ENCODE measurements around the gene TSC22D1. TPM values are rescaled to one million over a fixed set of nuclear protein-coding genes. Genes with fewer than 3 reads are reported as not detected.
A peak's percentile ranks its signal among the peaks of the same experiment; 100 is the strongest.

The TSC22D1 gene
- total RNA-seq, 1 experiment from 2014 or later: 194 TPM

DNA sequence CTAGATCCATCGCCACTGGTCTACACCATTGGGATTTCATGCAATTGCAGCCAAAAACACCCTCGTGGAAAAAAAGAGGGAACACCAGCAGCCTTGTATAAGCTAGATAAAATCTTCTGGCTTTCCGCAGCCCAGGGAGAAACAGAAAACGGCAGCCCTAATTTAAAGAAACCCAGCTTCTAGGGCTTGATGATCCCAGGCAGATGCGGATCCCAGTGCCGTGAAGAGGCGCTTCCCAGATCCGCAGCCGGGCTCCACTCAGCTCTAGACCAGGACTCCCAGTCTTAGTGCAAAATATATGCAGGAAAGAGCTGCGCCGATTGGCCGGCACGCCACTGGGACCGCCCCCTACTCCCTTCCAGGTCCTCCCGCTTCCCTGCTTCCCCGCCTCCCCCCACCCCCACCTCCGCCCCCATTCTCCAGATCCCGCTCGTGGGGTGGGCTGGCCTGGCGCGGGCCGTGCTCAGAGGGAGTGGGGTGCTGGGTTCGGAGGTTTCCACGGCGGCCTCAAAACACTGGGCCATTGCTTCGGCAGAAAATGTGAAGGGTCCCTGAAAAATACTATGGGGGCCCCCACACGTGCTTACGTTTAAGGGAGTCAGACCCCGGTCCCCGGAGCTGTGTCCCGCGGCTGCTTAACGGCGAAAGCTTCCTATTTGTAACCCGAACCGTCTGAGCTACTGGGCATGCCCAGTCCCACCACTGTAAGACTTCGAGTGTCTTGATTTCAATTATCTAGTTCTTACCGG lies 139.4 kb downstream of the TSC22D1 start:
- no peak for TF ChIP-seq EZH2phosphoT487 (IDR thresholded peaks at IDR 0.05; ENCODE audit: borderline replicate concordance, low read length)
- TF ChIP-seq EZH2 (IDR thresholded peaks at IDR 0.05; ENCODE audit: low read length, unreplicated experiment): no peak
- Histone ChIP-seq H3K9me3 (ENCODE audit: low read length) (no peaks in the 10 kb centered on the region), H3K9ac (ENCODE audit: low read length) (peak overlapping the region; percentile 100), H3K27ac (ENCODE audit: low read length) (peak overlapping the region; percentile 90), H3K36me3 (ENCODE audit: low read depth, low read length) (peaks cover 30% of the 10 kb centered on the region), H4K20me1 (ENCODE audit: low read length) (peaks cover 29% of the 10 kb centered on the region), H3K9me2 (replicated peaks; ENCODE audit: low read length) (no peaks in the 10 kb centered on the region), H3K4me2 (ENCODE audit: low read length) (peak overlapping the region; percentile 85), H3K4me3 (ENCODE audit: low read length) (peak overlapping the region; percentile 100), H3K4me1 (ENCODE audit: insufficient read depth, low read length) (peaks cover 22% of the 10 kb centered on the region), H3K27me3 (ENCODE audit: low read length) (no peaks in the 10 kb centered on the region), H2AFZ (ENCODE audit: low read length) (0 out of 2 replicates have a peak overlapping the region, but pooled peaks have one; percentile 54), H3K79me2 (ENCODE audit: low read length) (peaks cover 37% of the 10 kb centered on the region), H3F3A (ENCODE audit: low read length, unreplicated experiment) (no peaks in the 10 kb centered on the region)
- intact Hi-C loops (cut with micrococcal nuclease): loop anchor here (1.0 kb wide), 2 partner anchors 386 to 528 kb away; no protein-coding TSS in a partner anchor
- BruUV-seq (replicated peaks): no TSS peak
- ChIA-PET CTCF (interaction anchor here (0.6 to 1.3 kb wide), 6 partner anchors 72 to 532 kb away, joined by 3 to 7 read pairs (median 5); no protein-coding TSS in a partner anchor), POLR2A (ENCODE audit: unreplicated experiment) (interaction anchor here (0.5 to 1.5 kb wide), 29 partner anchors 21 to 529 kb away, joined by 3 to 20 read pairs (median 4); no protein-coding TSS in a partner anchor)
- ATAC-seq (peak; percentile 80), DNase-seq (peak; percentile 85)

- Histone ChIP-seq H3F3A (ENCODE audit: low read length, unreplicated experiment) (no peaks in the 10 kb centered on the region), H3K79me2 (ENCODE audit: low read length) (peaks cover 37% of the 10 kb centered on the region), H3K9me2 (replicated peaks; ENCODE audit: low read length) (no peaks in the 10 kb centered on the region), H3K9me3 (ENCODE audit: low read length) (no peaks in the 10 kb centered on the region), H3K27ac (ENCODE audit: low read length) (peak overlapping the region; percentile 90), H3K27me3 (ENCODE audit: low read length) (no peaks in the 10 kb centered on the region), H2AFZ (ENCODE audit: low read length) (no peak overlapping the region), H3K9ac (ENCODE audit: low read length) (peak overlapping the region; percentile 100), H3K36me3 (ENCODE audit: low read depth, low read length) (peaks cover 30% of the 10 kb centered on the region), H3K4me2 (ENCODE audit: low read length) (peak overlapping the region; percentile 83), H3K4me1 (ENCODE audit: insufficient read depth, low read length) (peaks cover 22% of the 10 kb centered on the region), H4K20me1 (ENCODE audit: low read length) (peaks cover 29% of the 10 kb centered on the region), H3K4me3 (ENCODE audit: low read length) (peak overlapping the region; percentile 100)
- intact Hi-C loops (cut with micrococcal nuclease): loop anchor here (1.0 to 2.0 kb wide), 4 partner anchors 71 to 293 kb away; no protein-coding TSS in a partner anchor
- POLR2A ChIA-PET (ENCODE audit: unreplicated experiment): interaction anchor here (0.5 to 1.5 kb wide), 14 partner anchors 38 to 528 kb away, joined by 3 to 20 read pairs (median 6); no protein-coding TSS in a partner anchor
- ATAC-seq (no peak), DNase-seq (no peak)
- no peak for TF ChIP-seq CTCF (conservative IDR thresholded peaks at IDR 0.05; ENCODE audit: low read depth, low read length)
- no peak for TF ChIP-seq EZH2 (IDR thresholded peaks at IDR 0.05; ENCODE audit: low read length, unreplicated experiment)
- TF ChIP-seq EZH2phosphoT487 (IDR thresholded peaks at IDR 0.05; ENCODE audit: borderline replicate concordance, low read length): no peak
- CTCF ChIA-PET: interaction anchor here (1.0 to 1.3 kb wide), 3 partner anchors 71 to 528 kb away, joined by 3 to 7 read pairs (median 6); no protein-coding TSS in a partner anchor
- TSS peak; percentile 75 for BruUV-seq (replicated peaks)
These were observed 140.1 kb downstream of the TSC22D1 start for GRCh38 chr13:44435919-44436510.
